ENCODE data around the gene BTN1A1. TPM values are rescaled to one million over a fixed set of nuclear protein-coding genes. Genes with fewer than 3 reads are reported as not detected.
A peak's percentile ranks its signal among the peaks of the same experiment; 100 is the strongest.

Gene BTN1A1
- total RNA-seq, 1 experiment from 2014 or later: not detected

GRCh38 chr6:26473429-26473757, 26.7 kb upstream of the BTN1A1 start:
- DNase-seq: no peak
- no peaks in the 10 kb centered on the region for H3K27me3 ChIP-seq
- peaks cover 6% of the 10 kb centered on the region for H3K36me3 ChIP-seq
- peak overlapping the region; percentile 63 for H3K4me3 ChIP-seq
- no peaks in the 10 kb centered on the region for H3K9me3 ChIP-seq

- Histone ChIP-seq H3K9me3 (no peaks in the 10 kb centered on the region), H3K4me3 (peak overlapping the region; percentile 63), H3K27me3 (no peaks in the 10 kb centered on the region), H3K36me3 (peaks cover 6% of the 10 kb centered on the region)
- peak; percentile 83 for DNase-seq
These were observed 26.2 kb upstream of the BTN1A1 start for GRCh38 chr6:26473758-26474438.

DNA sequence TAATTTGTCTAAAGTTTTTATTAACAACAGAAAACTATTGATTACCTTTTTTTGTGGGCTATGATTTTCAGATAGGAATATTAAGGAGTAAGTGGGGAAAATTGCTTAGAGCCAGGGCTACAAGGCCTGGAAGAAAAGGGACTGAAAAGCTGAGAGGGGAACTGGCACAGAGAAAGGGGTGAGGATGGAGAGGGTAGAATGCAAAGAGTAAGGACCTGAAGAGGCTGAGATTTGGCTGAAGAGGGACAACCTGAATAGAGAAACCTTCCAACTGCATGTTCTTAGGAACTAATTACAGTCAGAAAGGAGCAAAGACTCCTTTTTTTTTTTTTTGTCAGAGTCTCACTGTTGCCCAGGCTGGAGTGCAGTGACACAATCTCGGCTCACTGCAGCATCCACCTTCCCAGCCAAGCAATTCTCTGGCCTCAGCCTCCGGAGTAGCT, 25.6 kb upstream of the BTN1A1 start:
- DNase-seq: no peak
- Histone ChIP-seq H3K36me3 (peaks cover 1% of the 10 kb centered on the region), H3K4me3 (peak overlapping the region; percentile 63), H3K27me3 (no peaks in the 10 kb centered on the region), H3K9me3 (no peaks in the 10 kb centered on the region)

GRCh38 chr6:26475823-26476729, 24.0 kb upstream of the BTN1A1 start:
- H3K27me3 ChIP-seq: no peaks in the 10 kb centered on the region
- DNase-seq: peak; percentile 10

DNA sequence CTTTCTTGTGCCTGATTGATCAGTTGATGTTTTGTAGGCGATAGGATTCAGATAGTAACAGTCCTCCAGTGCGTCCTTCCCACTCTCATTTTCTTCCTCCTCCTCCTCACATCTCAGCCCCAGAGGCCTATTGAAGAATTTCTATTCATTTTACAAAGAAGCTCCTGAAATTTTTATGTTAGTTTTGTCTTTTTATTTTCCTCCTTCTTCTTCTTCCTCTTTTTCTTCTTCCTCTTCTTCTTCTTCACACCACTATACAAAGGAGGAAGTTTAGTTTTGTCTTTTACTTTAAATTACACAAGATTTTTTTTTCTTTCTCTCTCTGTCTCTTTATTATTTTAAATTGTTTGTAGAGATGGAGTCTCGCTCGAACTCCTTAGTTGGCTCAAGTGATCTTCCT, 23.2 kb upstream of the BTN1A1 start:
- no peaks in the 10 kb centered on the region for H3K27me3 ChIP-seq
- no peaks in the 10 kb centered on the region for H3K36me3 ChIP-seq
- no peaks in the 10 kb centered on the region for H3K9me3 ChIP-seq
- H3K4me3 ChIP-seq: no peak overlapping the region
- no peak for DNase-seq

More at GRCh38 chr6:26475823-26476729, 24.0 kb upstream of the BTN1A1 start:
- Histone ChIP-seq H3K36me3 (no peaks in the 10 kb centered on the region), H3K9me3 (no peaks in the 10 kb centered on the region), H3K4me3 (no peak overlapping the region)

DNA sequence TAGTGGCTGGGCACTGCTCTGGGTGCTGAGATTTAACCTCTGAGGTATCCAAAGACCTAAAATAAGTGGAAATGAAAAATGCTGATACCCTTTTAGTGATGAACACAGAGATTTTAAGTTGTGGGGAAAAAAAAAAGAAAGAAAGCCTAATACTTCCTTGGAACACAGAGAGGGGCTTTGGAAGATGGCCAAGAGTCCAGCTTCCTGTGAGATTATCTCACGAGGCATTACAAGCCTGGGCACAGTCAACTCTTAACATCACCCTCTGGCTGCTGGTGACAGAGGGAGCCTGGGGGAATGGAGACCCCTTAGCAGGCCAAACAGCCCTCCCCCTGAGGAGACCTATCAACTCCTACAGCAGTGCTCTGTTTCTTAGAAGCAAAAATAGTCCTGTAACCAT, 22.7 kb upstream of the BTN1A1 start:
- Histone ChIP-seq H3K36me3 (no peaks in the 10 kb centered on the region), H3K9me3 (no peaks in the 10 kb centered on the region), H3K4me3 (no peak overlapping the region), H3K27me3 (no peaks in the 10 kb centered on the region)
- DNase-seq: no peak

DNA sequence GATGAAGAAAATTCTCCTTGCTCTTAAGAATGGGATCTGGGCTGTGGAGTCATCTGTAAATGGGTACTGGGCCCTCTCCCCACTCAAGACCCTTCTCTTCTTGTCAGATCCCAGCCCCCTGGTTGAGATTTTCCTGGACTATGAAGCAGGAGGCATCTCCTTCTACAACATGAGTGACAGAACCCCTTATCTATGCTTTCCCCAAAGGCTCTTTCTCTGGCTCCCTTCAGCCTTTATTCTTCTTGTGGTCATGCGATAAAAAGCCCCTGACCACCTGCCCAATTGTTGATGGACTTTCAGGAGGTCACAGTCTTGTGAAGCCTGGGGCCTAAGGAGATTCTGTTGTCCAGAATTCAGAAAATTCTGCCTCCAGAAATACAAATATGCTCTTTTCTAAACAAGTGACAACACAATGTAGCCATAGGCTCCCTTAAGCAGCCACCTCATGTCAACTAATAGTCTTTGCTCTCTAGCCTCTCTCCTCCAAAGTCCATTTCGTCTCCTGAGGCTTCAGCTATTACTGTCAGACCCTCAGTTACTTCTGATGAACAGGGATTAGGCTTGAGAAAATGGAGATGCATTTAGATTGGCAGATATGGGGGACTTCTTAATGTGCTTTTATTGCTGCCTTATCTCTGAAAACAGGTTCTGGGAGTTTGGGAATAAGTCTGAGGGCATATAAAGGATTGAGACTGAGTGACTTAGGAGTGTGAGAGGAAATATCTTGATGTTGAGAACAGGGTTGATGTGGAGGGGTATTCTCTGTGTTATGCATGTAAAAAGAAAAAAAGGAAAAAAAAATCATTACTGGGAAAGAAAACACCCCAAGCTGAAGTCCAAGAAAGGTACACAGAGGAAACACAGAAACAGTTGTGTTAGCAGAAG, 21.8 kb upstream of the BTN1A1 start:
- no peaks in the 10 kb centered on the region for H3K9me3 ChIP-seq
- no peak overlapping the region for H3K4me3 ChIP-seq
- H3K36me3 ChIP-seq: no peaks in the 10 kb centered on the region
- DNase-seq: no peak
- H3K27me3 ChIP-seq: no peaks in the 10 kb centered on the region

- no peaks in the 10 kb centered on the region for H3K36me3 ChIP-seq
- no peaks in the 10 kb centered on the region for H3K9me3 ChIP-seq
- DNase-seq: no peak
- H3K4me3 ChIP-seq: no peak overlapping the region
- H3K27me3 ChIP-seq: no peaks in the 10 kb centered on the region
These were observed 21.2 kb upstream of the BTN1A1 start for GRCh38 chr6:26478985-26479278.

DNA sequence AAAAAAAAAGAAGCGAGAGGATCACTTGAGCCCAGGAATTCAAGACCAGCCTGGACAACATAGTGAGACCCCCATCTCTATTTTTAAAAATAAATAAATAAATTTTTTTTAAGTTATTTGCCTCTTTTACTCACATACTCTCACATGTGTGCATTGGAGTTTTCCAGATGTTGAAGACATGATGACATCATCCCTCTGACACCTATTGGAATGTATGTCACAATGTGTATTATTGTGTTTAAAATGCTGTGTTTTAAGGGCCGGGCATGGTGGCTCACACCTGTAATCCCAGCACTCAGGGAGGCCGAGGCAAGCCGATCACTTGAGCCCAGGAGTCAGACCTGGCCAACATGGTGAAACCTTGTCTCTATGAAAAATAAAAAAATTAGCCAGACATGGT, 17.8 kb upstream of the BTN1A1 start:
- Histone ChIP-seq H3K27me3 (no peaks in the 10 kb centered on the region), H3K36me3 (no peaks in the 10 kb centered on the region), H3K4me3 (no peak overlapping the region), H3K9me3 (no peaks in the 10 kb centered on the region)
- no peak for DNase-seq

DNA sequence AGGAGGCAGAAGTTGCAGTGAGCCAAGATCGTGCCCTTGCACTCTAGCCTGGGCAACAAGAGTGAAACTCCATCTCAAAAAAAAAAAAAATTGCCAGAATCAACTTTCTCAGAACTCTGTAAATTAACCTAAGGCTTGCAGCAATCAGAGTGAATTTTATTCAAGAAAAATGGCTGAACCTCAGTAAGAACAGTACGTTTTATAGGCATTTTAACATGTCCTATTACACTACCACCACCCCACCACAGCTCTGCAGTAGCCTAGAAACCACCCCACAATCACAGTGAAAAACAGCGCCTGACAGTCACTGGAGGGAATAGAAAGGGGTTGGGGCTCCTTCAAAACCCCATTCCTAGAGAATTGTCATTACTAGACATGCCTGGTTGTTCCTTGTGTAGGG, 16.4 kb upstream of the BTN1A1 start:
- H3K4me3 ChIP-seq: no peak overlapping the region
- no peak for DNase-seq
- H3K27me3 ChIP-seq: no peaks in the 10 kb centered on the region
- H3K9me3 ChIP-seq: no peaks in the 10 kb centered on the region
- H3K36me3 ChIP-seq: no peaks in the 10 kb centered on the region

DNA sequence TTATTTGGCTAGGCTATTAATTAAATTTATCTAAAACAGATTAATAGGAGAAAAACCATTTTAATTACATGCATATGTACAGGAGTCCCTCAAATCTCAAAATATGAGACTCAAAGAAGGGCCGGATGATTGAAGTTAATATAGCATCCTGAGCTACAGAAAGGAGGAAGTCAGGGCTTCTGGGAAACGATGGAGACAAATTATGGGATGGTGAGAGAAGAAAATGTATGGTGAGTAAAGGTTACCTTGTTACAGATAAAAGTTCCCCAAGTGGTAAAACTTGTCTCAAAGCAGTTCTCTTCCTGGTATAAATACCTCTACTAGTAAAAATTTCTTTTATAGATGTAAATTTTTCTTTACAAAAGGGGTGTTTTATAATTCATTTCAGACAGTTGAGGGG, 15.9 kb upstream of the BTN1A1 start:
- Histone ChIP-seq H3K27me3 (no peaks in the 10 kb centered on the region), H3K9me3 (no peaks in the 10 kb centered on the region), H3K4me3 (no peak overlapping the region), H3K36me3 (no peaks in the 10 kb centered on the region)
- no peak for DNase-seq

DNA sequence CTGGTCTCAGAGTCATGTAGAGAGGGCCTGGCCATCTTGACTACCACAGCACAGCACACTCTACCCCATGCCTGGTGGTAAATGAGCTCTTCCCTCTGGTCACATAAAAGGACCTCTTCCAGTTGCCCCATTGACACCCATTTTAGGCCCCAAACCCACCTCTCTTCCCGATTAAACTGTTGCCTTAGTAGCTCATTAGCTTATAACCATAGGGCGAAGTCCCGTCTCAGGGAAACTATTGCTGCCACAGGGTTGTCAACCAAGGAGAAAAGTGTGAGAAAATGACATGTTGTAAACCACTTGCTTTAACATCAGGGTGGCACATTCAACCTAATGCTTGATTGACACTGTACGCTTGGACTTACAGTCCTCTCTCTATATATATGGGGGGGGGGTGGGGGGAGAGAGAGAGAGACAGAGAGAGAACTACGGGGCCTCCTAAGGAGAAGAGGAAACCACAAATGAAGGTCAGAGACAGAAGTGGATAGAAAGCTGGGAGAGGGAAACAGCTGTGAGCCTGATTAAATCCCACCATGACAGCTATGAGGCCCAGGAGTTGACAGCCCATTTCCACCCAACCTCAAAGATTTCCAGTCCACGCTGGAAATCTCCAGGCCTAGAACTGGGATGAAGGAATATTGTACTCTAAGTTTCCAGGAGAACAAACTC, 14.9 kb upstream of the BTN1A1 start:
- no peak for DNase-seq
- no peak overlapping the region for H3K4me3 ChIP-seq
- H3K27me3 ChIP-seq: no peaks in the 10 kb centered on the region
- H3K36me3 ChIP-seq: no peaks in the 10 kb centered on the region
- H3K9me3 ChIP-seq: no peaks in the 10 kb centered on the region

DNA sequence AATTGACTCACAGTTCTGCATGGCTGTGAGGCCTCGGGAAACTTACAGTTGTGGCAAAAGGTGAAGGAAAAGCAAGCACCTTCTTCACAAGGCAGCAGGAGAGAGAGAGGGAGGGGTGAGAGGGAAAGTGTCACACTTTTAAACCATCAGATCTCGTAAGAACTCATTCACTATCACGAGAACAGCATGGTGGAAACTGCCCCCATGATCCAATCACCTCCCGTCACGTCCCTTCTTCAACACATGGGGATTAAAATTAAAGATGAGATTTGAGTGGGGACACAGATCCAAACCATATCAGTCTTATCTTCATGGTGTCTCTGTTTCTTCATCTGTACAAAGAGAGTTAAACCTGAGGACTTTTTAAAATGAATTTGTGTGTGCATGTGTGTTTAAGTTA, 13.7 kb upstream of the BTN1A1 start:
- Histone ChIP-seq H3K27me3 (no peaks in the 10 kb centered on the region), H3K36me3 (no peaks in the 10 kb centered on the region), H3K4me3 (no peak overlapping the region), H3K9me3 (no peaks in the 10 kb centered on the region)
- no peak for DNase-seq

GRCh38 chr6:26487466-26487865, 12.6 kb upstream of the BTN1A1 start:
- Histone ChIP-seq H3K27me3 (no peaks in the 10 kb centered on the region), H3K36me3 (no peaks in the 10 kb centered on the region), H3K4me3 (no peak overlapping the region), H3K9me3 (no peaks in the 10 kb centered on the region)
- no peak for DNase-seq

- no peaks in the 10 kb centered on the region for H3K36me3 ChIP-seq
- DNase-seq: no peak
- H3K9me3 ChIP-seq: no peaks in the 10 kb centered on the region
- H3K4me3 ChIP-seq: no peak overlapping the region
- no peaks in the 10 kb centered on the region for H3K27me3 ChIP-seq
These were observed 9.8 kb upstream of the BTN1A1 start for GRCh38 chr6:26489996-26490964.

GRCh38 chr6:26491604-26492003, 8.5 kb upstream of the BTN1A1 start:
- H3K4me3 ChIP-seq: no peak overlapping the region
- no peaks in the 10 kb centered on the region for H3K36me3 ChIP-seq
- H3K9me3 ChIP-seq: no peaks in the 10 kb centered on the region
- no peak for DNase-seq
- no peaks in the 10 kb centered on the region for H3K27me3 ChIP-seq

Measured in MG63 (cell line).